ENCODE measurements around the gene NPAS3.

The NPAS3 gene

GRCh38 chr14:32938719-32939253 lies at the start of gene NPAS3:
Gene NPAS3 (plus strand): TSS chr14:32938879.
- Mint-ChIP-seq H3K4me3 (peak within 1 kb of the TSS; percentile 75), H3K27me3 (peaks cover 77% of the 10 kb centered on the region), H3K4me1 (peaks cover 7% of the 10 kb centered on the region), H3K36me3 (ENCODE audit: low read depth) (no peaks in the 10 kb centered on the region), H3K9me3 (no peaks in the 10 kb centered on the region), H3K27ac (no peak within 1 kb of the TSS)
- ATAC-seq (no peak), DNase-seq (no peak)

- DNase-seq: no peak
- peaks cover 3% of the 10 kb centered on the region for H3K9me3 Mint-ChIP-seq
- H3K4me1 Mint-ChIP-seq: no peaks in the 10 kb centered on the region
- H3K36me3 Mint-ChIP-seq (ENCODE audit: low read depth): no peaks in the 10 kb centered on the region
- H3K27ac Mint-ChIP-seq: peak overlapping the region; percentile 43
- no peak overlapping the region for H3K4me3 Mint-ChIP-seq
- no peak for ATAC-seq
- H3K27me3 Mint-ChIP-seq: no peaks in the 10 kb centered on the region
Measured at GRCh38 chr14:32896979-32897697, 41.5 kb upstream of the NPAS3 start.

- H3K9me3 Mint-ChIP-seq: no peaks in the 10 kb centered on the region
- H3K27me3 Mint-ChIP-seq: no peaks in the 10 kb centered on the region
- no peaks in the 10 kb centered on the region for H3K4me1 Mint-ChIP-seq
- ATAC-seq: no peak
- DNase-seq: no peak
- no peak overlapping the region for H3K4me3 Mint-ChIP-seq
- H3K36me3 Mint-ChIP-seq (ENCODE audit: low read depth): no peaks in the 10 kb centered on the region
- H3K27ac Mint-ChIP-seq: no peak overlapping the region
Measured at GRCh38 chr14:32897698-32898064, 41.0 kb upstream of the NPAS3 start.

DNA sequence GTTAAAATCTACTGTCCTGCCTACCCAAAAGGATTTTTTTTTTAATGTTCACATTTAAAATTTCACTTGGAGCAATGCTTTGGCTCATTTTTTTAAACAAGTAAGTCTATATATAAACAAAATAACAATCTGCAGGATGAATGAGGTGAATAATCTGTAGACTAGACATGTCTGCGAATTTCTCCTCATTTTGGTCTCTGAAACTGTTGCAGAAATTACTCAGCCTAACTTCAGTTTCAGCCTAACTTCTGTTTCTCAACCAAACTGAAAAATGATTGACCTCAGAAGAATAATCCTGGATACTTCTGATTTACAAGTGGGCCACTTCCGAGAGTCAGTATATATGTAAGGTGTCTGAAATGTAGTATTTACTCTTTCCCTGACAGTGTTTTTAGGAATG lies 39.8 kb upstream of the NPAS3 start:
- Mint-ChIP-seq H3K36me3 (ENCODE audit: low read depth) (no peaks in the 10 kb centered on the region), H3K9me3 (no peaks in the 10 kb centered on the region), H3K27ac (no peak overlapping the region), H3K4me1 (no peaks in the 10 kb centered on the region), H3K4me3 (no peak overlapping the region), H3K27me3 (no peaks in the 10 kb centered on the region)
- ATAC-seq (no peak), DNase-seq (no peak)

GRCh38 chr14:32900547-32900946 lies 38.1 kb upstream of the NPAS3 start:
- H3K4me3 Mint-ChIP-seq: no peak overlapping the region
- no peaks in the 10 kb centered on the region for H3K4me1 Mint-ChIP-seq
- ATAC-seq (no peak), DNase-seq (no peak)
- H3K27ac Mint-ChIP-seq: no peak overlapping the region
- no peaks in the 10 kb centered on the region for H3K36me3 Mint-ChIP-seq (ENCODE audit: low read depth)
- H3K9me3 Mint-ChIP-seq: peaks cover 4% of the 10 kb centered on the region
- no peaks in the 10 kb centered on the region for H3K27me3 Mint-ChIP-seq

DNA sequence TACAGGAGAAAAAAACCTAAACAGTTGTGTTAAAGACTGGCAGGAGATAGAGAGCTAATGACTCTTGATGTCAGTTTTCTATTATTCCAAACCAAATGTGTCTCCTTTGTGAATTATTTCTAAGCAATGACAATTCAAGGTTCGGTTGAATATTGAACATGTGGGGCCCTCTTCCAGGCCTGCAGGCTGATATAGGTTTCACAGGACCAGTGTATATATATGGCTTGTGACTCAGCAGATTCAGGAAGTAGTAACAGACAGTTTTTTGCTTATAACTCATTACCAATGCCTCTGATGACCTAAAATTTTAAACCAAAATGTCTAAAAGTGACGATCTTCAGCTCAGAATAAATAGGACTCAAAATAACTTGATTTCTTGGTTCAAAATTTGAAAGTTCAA lies 33.7 kb upstream of the NPAS3 start:
- Mint-ChIP-seq H3K36me3 (ENCODE audit: low read depth) (no peaks in the 10 kb centered on the region), H3K27me3 (no peaks in the 10 kb centered on the region), H3K27ac (no peak overlapping the region), H3K4me3 (no peak overlapping the region), H3K4me1 (no peaks in the 10 kb centered on the region), H3K9me3 (peaks cover 4% of the 10 kb centered on the region)
- ATAC-seq: no peak
- DNase-seq: no peak

DNA sequence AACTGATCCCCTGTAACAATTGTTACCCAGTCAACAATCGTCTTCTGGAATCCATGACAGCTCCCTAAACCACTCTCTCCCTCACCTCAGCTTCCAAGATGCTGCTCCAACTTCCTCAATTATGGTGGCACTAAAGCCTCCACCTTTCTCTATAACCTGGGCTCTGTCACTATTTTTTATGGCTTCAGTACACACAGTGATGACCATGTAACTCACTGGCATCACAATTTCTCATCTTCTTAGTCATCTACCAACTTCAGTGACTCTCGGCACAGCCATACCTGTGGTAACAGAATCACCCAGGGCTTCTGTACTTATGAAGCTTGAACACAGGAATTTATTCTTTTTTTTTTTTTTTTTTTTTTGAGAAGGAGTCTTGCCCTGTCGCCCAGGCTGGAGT lies 32.0 kb upstream of the NPAS3 start:
- no peak overlapping the region for H3K27ac Mint-ChIP-seq
- H3K4me3 Mint-ChIP-seq: no peak overlapping the region

DNA sequence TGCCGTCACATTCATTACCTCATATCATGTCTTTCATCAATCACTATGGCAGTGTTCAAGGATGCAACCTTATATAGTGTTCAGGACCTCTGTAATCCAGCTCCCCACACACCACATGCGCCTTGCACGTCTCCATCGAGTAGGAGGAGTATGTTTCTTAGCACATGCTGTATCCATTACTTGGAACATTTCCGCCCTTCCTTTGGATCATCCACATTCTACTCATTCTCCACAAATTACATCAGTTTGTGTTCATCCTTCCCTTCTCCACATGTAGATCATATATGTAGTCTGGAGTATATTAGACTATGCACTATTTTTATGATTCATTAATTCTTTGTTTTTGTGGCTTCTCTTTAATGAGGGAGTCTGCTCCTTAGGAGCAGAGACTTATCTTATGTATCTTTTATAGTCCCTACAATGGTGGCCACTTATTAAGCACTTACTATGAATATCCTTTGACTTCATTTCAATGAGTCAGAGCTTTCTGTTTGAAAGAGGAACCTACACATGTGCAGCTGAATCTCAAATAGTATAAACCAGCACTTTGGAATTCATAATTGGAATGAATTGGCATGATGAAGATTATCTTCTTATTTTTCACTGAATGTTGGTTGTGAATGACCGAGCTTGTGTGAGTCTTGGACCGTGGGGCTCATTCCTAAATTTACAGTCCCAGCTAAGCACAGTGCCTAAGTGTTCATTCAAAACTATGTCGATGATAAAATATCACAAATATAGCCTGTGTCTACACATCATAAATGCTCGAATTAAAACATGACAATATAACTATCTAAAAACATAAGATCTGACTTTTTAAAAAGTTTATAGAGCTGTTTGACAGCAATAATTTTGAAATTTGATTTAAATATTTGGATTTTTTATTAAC lies 30.2 kb upstream of the NPAS3 start:
- Mint-ChIP-seq H3K4me3 (no peak overlapping the region), H3K27me3 (peaks cover 1% of the 10 kb centered on the region), H3K4me1 (no peaks in the 10 kb centered on the region), H3K36me3 (ENCODE audit: low read depth) (no peaks in the 10 kb centered on the region), H3K27ac (no peak overlapping the region), H3K9me3 (peaks cover 4% of the 10 kb centered on the region)
- DNase-seq (no peak), ATAC-seq (no peak)

More for the DNA sequence above, 32.0 kb upstream of the NPAS3 start:
- H3K4me1 Mint-ChIP-seq: no peaks in the 10 kb centered on the region
- H3K27me3 Mint-ChIP-seq: no peaks in the 10 kb centered on the region
- H3K9me3 Mint-ChIP-seq: peaks cover 4% of the 10 kb centered on the region
- ATAC-seq (no peak), DNase-seq (no peak)
- H3K36me3 Mint-ChIP-seq (ENCODE audit: low read depth): no peaks in the 10 kb centered on the region

DNA sequence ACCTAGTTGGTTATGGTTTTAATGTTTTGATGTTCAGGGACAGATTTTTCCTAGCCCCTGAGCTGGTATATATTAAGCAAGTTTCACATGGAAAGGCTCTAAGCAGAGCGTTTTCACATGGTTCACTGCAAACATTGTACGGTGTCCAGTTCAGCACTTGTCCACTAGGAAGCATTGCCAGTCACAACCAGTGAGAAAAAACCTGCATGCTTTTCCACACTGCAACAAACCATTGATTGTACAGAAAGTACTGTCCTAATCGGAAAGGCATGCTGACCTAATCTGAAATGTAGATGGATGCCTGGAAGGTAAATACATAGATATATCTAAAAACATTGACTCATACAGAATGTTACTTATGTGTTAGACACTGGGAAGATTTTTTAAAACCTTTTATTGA lies 25.0 kb upstream of the NPAS3 start:
- no peak for ATAC-seq
- Mint-ChIP-seq H3K4me1 (no peaks in the 10 kb centered on the region), H3K27me3 (peaks cover 1% of the 10 kb centered on the region), H3K36me3 (ENCODE audit: low read depth) (no peaks in the 10 kb centered on the region), H3K27ac (no peak overlapping the region), H3K4me3 (no peak overlapping the region), H3K9me3 (no peaks in the 10 kb centered on the region)
- DNase-seq: no peak

GRCh38 chr14:32914391-32914790 lies 24.3 kb upstream of the NPAS3 start:
- no peak for DNase-seq

GRCh38 chr14:32920696-32921276 lies 17.9 kb upstream of the NPAS3 start:
- no peaks in the 10 kb centered on the region for H3K36me3 Mint-ChIP-seq (ENCODE audit: low read depth)
- no peak overlapping the region for H3K27ac Mint-ChIP-seq
- ATAC-seq: no peak

More at GRCh38 chr14:32914391-32914790, 24.3 kb upstream of the NPAS3 start:
- no peaks in the 10 kb centered on the region for H3K36me3 Mint-ChIP-seq (ENCODE audit: low read depth)
- H3K27ac Mint-ChIP-seq: no peak overlapping the region
- H3K27me3 Mint-ChIP-seq: peaks cover 1% of the 10 kb centered on the region
- no peak overlapping the region for H3K4me3 Mint-ChIP-seq
- H3K9me3 Mint-ChIP-seq: no peaks in the 10 kb centered on the region
- no peak for ATAC-seq
- H3K4me1 Mint-ChIP-seq: no peaks in the 10 kb centered on the region

GRCh38 chr14:32925439-32925838 lies 13.2 kb upstream of the NPAS3 start:
- no peaks in the 10 kb centered on the region for H3K4me1 Mint-ChIP-seq
- no peaks in the 10 kb centered on the region for H3K9me3 Mint-ChIP-seq
- ATAC-seq (no peak), DNase-seq (no peak)
- no peak overlapping the region for H3K27ac Mint-ChIP-seq
- H3K27me3 Mint-ChIP-seq: peaks cover 6% of the 10 kb centered on the region
- no peak overlapping the region for H3K4me3 Mint-ChIP-seq
- no peaks in the 10 kb centered on the region for H3K36me3 Mint-ChIP-seq (ENCODE audit: low read depth)

More at GRCh38 chr14:32920696-32921276, 17.9 kb upstream of the NPAS3 start:
- Mint-ChIP-seq H3K9me3 (no peaks in the 10 kb centered on the region), H3K4me3 (no peak overlapping the region), H3K27me3 (no peaks in the 10 kb centered on the region), H3K4me1 (no peaks in the 10 kb centered on the region)
- DNase-seq: no peak

GRCh38 chr14:32932302-32932913 lies 6.3 kb upstream of the NPAS3 start:
- no peaks in the 10 kb centered on the region for H3K4me1 Mint-ChIP-seq
- ATAC-seq (no peak), DNase-seq (no peak)
- no peak overlapping the region for H3K27ac Mint-ChIP-seq
- peaks cover 58% of the 10 kb centered on the region for H3K27me3 Mint-ChIP-seq
- H3K4me3 Mint-ChIP-seq: no peak overlapping the region
- H3K9me3 Mint-ChIP-seq: no peaks in the 10 kb centered on the region
- no peaks in the 10 kb centered on the region for H3K36me3 Mint-ChIP-seq (ENCODE audit: low read depth)

- Mint-ChIP-seq H3K27ac (no peak overlapping the region), H3K4me3 (no peak overlapping the region), H3K27me3 (peaks cover 65% of the 10 kb centered on the region), H3K9me3 (no peaks in the 10 kb centered on the region), H3K36me3 (ENCODE audit: low read depth) (no peaks in the 10 kb centered on the region), H3K4me1 (no peaks in the 10 kb centered on the region)
- DNase-seq: no peak
- ATAC-seq: no peak
Measured at GRCh38 chr14:32932914-32933628, 5.6 kb upstream of the NPAS3 start.
